GM18520 (cell line): ENCODE data around the gene SCYGR1.
"Not testable (repeated sequence)": the region's sequence is repeated elsewhere in the genome, so short reads cannot be mapped to it uniquely, and the experiment has no call there.

ENCODE experiments used
- ATAC-seq: cut with Tn5 transposase; IDR thresholded peaks from one replicate; pipeline ENCODE4 v1.9.1; 2021; ENCODE audit not compliant: unreplicated experiment

Gene SCYGR1

GRCh38 chr2:227374158-227374557, 13.6 kb downstream of the SCYGR1 start:
- ATAC-seq = no peak

- no peak for ATAC-seq
Observed at GRCh38 chr2:227373389-227373788, 14.4 kb downstream of the SCYGR1 start.

GRCh38 chr2:227370791-227371312, 16.9 kb downstream of the SCYGR1 start:
- no peak for ATAC-seq

- ATAC-seq = no peak
Observed at GRCh38 chr2:227370092-227370491, 17.7 kb downstream of the SCYGR1 start.

- ATAC-seq = no peak
Observed at GRCh38 chr2:227368574-227368973, 19.2 kb downstream of the SCYGR1 start.

GRCh38 chr2:227367427-227367795, 20.3 kb downstream of the SCYGR1 start:
- no peak for ATAC-seq

GRCh38 chr2:227366769-227367426, 20.9 kb downstream of the SCYGR1 start:
- ATAC-seq = no peak

- ATAC-seq = no peak
Observed at GRCh38 chr2:227365833-227366232, 21.9 kb downstream of the SCYGR1 start.

GRCh38 chr2:227364585-227365263, 23.0 kb downstream of the SCYGR1 start:
- ATAC-seq = not testable (repeated sequence)

GRCh38 chr2:227363756-227364155, 24.0 kb downstream of the SCYGR1 start:
- no peak for ATAC-seq

- no peak for ATAC-seq
Observed at GRCh38 chr2:227360351-227360750, 27.4 kb downstream of the SCYGR1 start.

GRCh38 chr2:227351639-227352038, 36.1 kb downstream of the SCYGR1 start:
- ATAC-seq = no peak

GRCh38 chr2:227349989-227350612, 37.6 kb downstream of the SCYGR1 start:
- no peak for ATAC-seq

- ATAC-seq = no peak
Observed at GRCh38 chr2:227348324-227348723, 39.4 kb downstream of the SCYGR1 start.

- no peak for ATAC-seq
Observed at GRCh38 chr2:227347117-227347516, 40.6 kb downstream of the SCYGR1 start.

GRCh38 chr2:227344231-227344630, 43.5 kb downstream of the SCYGR1 start:
- ATAC-seq = no peak

GRCh38 chr2:227341553-227341952, 46.2 kb downstream of the SCYGR1 start:
- ATAC-seq = no peak

- ATAC-seq = no peak
Observed at GRCh38 chr2:227340106-227340505, 47.6 kb downstream of the SCYGR1 start.

GRCh38 chr2:227339098-227339599, 48.6 kb downstream of the SCYGR1 start:
- ATAC-seq = no peak
